H1 (cell line): ENCODE results near the gene KLK6. TPM values are rescaled to one million over a fixed set of nuclear protein-coding genes. Genes with fewer than 3 reads are reported as not detected.

Experiments
- CTCF ChIA-PET: fragments of 300-600 bp; sonication (Branson Sonifier 250); formaldehyde crosslinking; loops from one replicate; lab custom pipeline; 2021; ENCODE audit not compliant: partially characterized antibody; lab: Charles Lee
- POLR2A ChIA-PET: fragments of 300-600 bp; sonication (Branson Sonifier 250); formaldehyde crosslinking; loops from one replicate; lab custom pipeline; 2021; ENCODE audit warnings: inconsistent platforms; ENCODE audit not compliant: partially characterized antibody; lab: Charles Lee
- DNase-seq, 2 experiments: peaks; one replicate each; pipeline versions ENCODE4 v3.0.0 to v3.0.0-alpha.2; 2010 to 2022; ENCODE audit warnings: low spot score in 2 of 2, low read depth in 1 of 2, mixed read lengths in 1 of 2
- FAIRE-seq: peaks from 2 replicates; lab custom pipeline; 2011; peaks lifted over from hg19 to GRCh38; lab: Jason Lieb, UNC
- H2AFZ ChIP-seq: 2 replicates; pipeline ENCODE4 v1.8.1; 2012; ENCODE audit warnings: low read length, inconsistent platforms
- H2AK5ac ChIP-seq: 2 replicates; pipeline ENCODE4 v1.6.1; 2013; ENCODE audit warnings: low read depth, low read length
- H2BK120ac ChIP-seq: replicated peaks from 2 replicates; pipeline ENCODE3; 2013; ENCODE audit warnings: low read depth, low read length, inconsistent platforms
- H2BK12ac ChIP-seq: 2 replicates; pipeline ENCODE4 v1.6.1; 2013; ENCODE audit warnings: low read depth, low read length
- H2BK15ac ChIP-seq: 2 replicates; pipeline ENCODE4 v1.6.1; 2013; ENCODE audit warnings: low read length
- H2BK20ac ChIP-seq: 2 replicates; pipeline ENCODE4 v1.6.1; 2013; ENCODE audit warnings: low read length
- H2BK5ac ChIP-seq: 2 replicates; pipeline ENCODE4 v1.6.1; 2013; ENCODE audit warnings: low read depth, low read length
- H3K14ac ChIP-seq: 2 replicates; pipeline ENCODE4 v1.6.1; 2013; ENCODE audit warnings: inconsistent platforms; ENCODE audit not compliant: insufficient read length
- H3K18ac ChIP-seq: 2 replicates; pipeline ENCODE4 v1.6.1; 2013; ENCODE audit warnings: low read length; ENCODE audit errors: extremely low read depth
- H3K23ac ChIP-seq: 2 replicates; pipeline ENCODE4 v1.6.1; 2013; ENCODE audit warnings: inconsistent platforms; ENCODE audit not compliant: insufficient read length
- H3K23me2 ChIP-seq: 2 replicates; pipeline ENCODE4 v1.6.1; 2013; ENCODE audit warnings: low read depth, low read length
- H3K27ac ChIP-seq: 2 replicates; pipeline ENCODE4 v1.6.1; 2011; ENCODE audit warnings: low read depth, low read length, inconsistent platforms
- H3K27me3 ChIP-seq, 4 experiments: replicated peaks in 1 of 4; 1 replicate in 1 of 4; 2 replicates in 3 of 4; pipeline versions ENCODE4 v1.6.1 to v1.8.1; 2011 to 2013; ENCODE audit warnings: low read length in 3 of 4, mild to moderate bottlenecking in 3 of 4, inconsistent platforms in 2 of 4, mixed read lengths in 2 of 4, moderate library complexity in 1 of 4; ENCODE audit not compliant: control insufficient read depth in 3 of 4, insufficient read depth in 3 of 4; ENCODE audit errors: extremely low read depth in 1 of 4
- H3K36me3 ChIP-seq, 4 experiments: 2 replicates each; pipeline versions ENCODE4 v1.6.1 to v1.8.1; 2011 to 2013; ENCODE audit warnings: mild to moderate bottlenecking in 4 of 4, low read length in 3 of 4, moderate library complexity in 2 of 4, control low read depth in 1 of 4, inconsistent platforms in 1 of 4; ENCODE audit not compliant: insufficient read depth in 4 of 4, control insufficient read depth in 2 of 4
- H3K4ac ChIP-seq: replicated peaks from 2 replicates; pipeline ENCODE3; 2013; ENCODE audit warnings: low read length, low read depth, mixed read lengths, inconsistent platforms; ENCODE audit not compliant: insufficient read length
- H3K4me1 ChIP-seq, 4 experiments: replicated peaks in 1 of 4; 1 replicate in 1 of 4; 2 replicates in 3 of 4; pipeline versions ENCODE4 v1.6.1 to v1.8.1; 2011 to 2013; ENCODE audit warnings: low read length in 3 of 4, inconsistent platforms in 2 of 4, mixed read lengths in 1 of 4; ENCODE audit not compliant: insufficient read depth in 4 of 4, control insufficient read depth in 3 of 4
- H3K4me2 ChIP-seq, 2 experiments: 2 replicates each; pipeline versions ENCODE4 v1.6.1 to v1.8.1; 2011 to 2013; ENCODE audit warnings: low read depth in 2 of 2, low read length in 2 of 2, control low read depth in 1 of 2, inconsistent platforms in 1 of 2, mild to moderate bottlenecking in 1 of 2; ENCODE audit not compliant: insufficient read depth in 1 of 2
- H3K4me3 ChIP-seq, 4 experiments: fragments of 200-600, 300-600 bp in 1 of 4; sonication (generic), shearing (Covaris generic), sonication (Bioruptor Twin) in 1 of 4; 2 replicates each; pipeline versions ENCODE4 v1.5.1 to v1.8.1; 2011 to 2016; ENCODE audit warnings: low read length in 4 of 4, low read depth in 3 of 4, control low read depth in 2 of 4, inconsistent platforms in 2 of 4, mild to moderate bottlenecking in 2 of 4, mixed read lengths in 1 of 4, moderate library complexity in 1 of 4; ENCODE audit not compliant: insufficient read depth in 2 of 4; ENCODE audit errors: extremely low read depth in 1 of 4
- H3K56ac ChIP-seq: replicated peaks from 2 replicates; pipeline ENCODE3; 2013; ENCODE audit warnings: low read depth, mild to moderate bottlenecking, mixed read lengths, low read length, inconsistent platforms; ENCODE audit not compliant: insufficient read length
- H3K79me1 ChIP-seq: 2 replicates; pipeline ENCODE4 v1.6.1; 2013; ENCODE audit warnings: low read depth, low read length, control low read depth
- H3K79me2 ChIP-seq, 2 experiments: 2 replicates each; pipeline versions ENCODE4 v1.6.1 to v1.8.1; 2012 to 2013; ENCODE audit warnings: low read length in 2 of 2, mild to moderate bottlenecking in 2 of 2, inconsistent platforms in 1 of 2; ENCODE audit not compliant: insufficient read depth in 2 of 2, control insufficient read depth in 1 of 2
- H3K9ac ChIP-seq, 4 experiments: replicated peaks in 1 of 4; 1 replicate in 1 of 4; 2 replicates in 3 of 4; pipeline versions ENCODE4 v1.6.1 to v1.8.1; 2011 to 2013; ENCODE audit warnings: low read depth in 3 of 4, low read length in 3 of 4, control low read depth in 2 of 4, mild to moderate bottlenecking in 2 of 4, moderate library complexity in 2 of 4, inconsistent platforms in 1 of 4; ENCODE audit errors: extremely low read depth in 1 of 4
- H3K9me3 ChIP-seq, 2 experiments: 2 replicates each; pipeline versions ENCODE4 v1.6.1 to v1.8.1; 2012 to 2013; ENCODE audit warnings: mild to moderate bottlenecking in 2 of 2, moderate library complexity in 2 of 2, control low read depth in 1 of 2, inconsistent platforms in 1 of 2, low read depth in 1 of 2, low read length in 1 of 2, mixed read lengths in 1 of 2; ENCODE audit not compliant: insufficient read depth in 2 of 2
- H4K20me1 ChIP-seq, 2 experiments: replicated peaks in 1 of 2; 2 replicates each; pipeline versions ENCODE3 to v1.8.1; 2011 to 2013; ENCODE audit warnings: inconsistent platforms in 2 of 2, low read length in 2 of 2, mild to moderate bottlenecking in 1 of 2; ENCODE audit not compliant: insufficient read depth in 2 of 2, control insufficient read depth in 1 of 2
- H4K5ac ChIP-seq: 2 replicates; pipeline ENCODE4 v1.6.1; 2013; ENCODE audit warnings: low read length, low read depth, mixed read lengths, inconsistent platforms; ENCODE audit not compliant: insufficient read length
- H4K8ac ChIP-seq: 2 replicates; pipeline ENCODE4 v1.8.0; 2013; ENCODE audit warnings: mild to moderate bottlenecking, moderate library complexity, low read length, inconsistent platforms; ENCODE audit not compliant: insufficient read depth; ENCODE audit errors: extremely low read depth
- H4K91ac ChIP-seq: replicated peaks from 2 replicates; pipeline ENCODE3; 2013; ENCODE audit warnings: low read length, mixed read lengths, inconsistent platforms; ENCODE audit not compliant: insufficient read length
- GABPA ChIP-seq: IDR thresholded peaks from 2 replicates; pipeline ENCODE4 v1.6.1; 2011; ENCODE audit warnings: mild to moderate bottlenecking, low read length, moderate library complexity, borderline replicate concordance; ENCODE audit not compliant: insufficient read depth
- HDAC6 ChIP-seq: IDR thresholded peaks from one replicate; pipeline ENCODE4 v1.7.1; 2012; ENCODE audit warnings: low read depth, mild to moderate bottlenecking, inconsistent platforms, low read length, moderate library complexity
- KDM1A ChIP-seq: fragments of 200-600, 300-600 bp; sonication (generic); IDR thresholded peaks from 2 replicates; pipeline ENCODE4 v1.7.1; 2016; ENCODE audit warnings: mild to moderate bottlenecking, low read length, borderline replicate concordance
- POLR2A ChIP-seq, 2 experiments: IDR thresholded peaks; 1 replicate in 1 of 2; 2 replicates in 1 of 2; pipeline ENCODE4 v1.6.1; 2011; ENCODE audit warnings: low read depth in 2 of 2, low read length in 2 of 2, mild to moderate bottlenecking in 2 of 2; ENCODE audit errors: control extremely low read depth in 1 of 2
- POLR2AphosphoS5 ChIP-seq: IDR thresholded peaks from 2 replicates; pipeline ENCODE4 v1.6.1; 2011; ENCODE audit warnings: low read depth, low read length
- POU5F1 ChIP-seq: IDR thresholded peaks from 2 replicates; pipeline ENCODE4 v1.6.1; 2011; ENCODE audit warnings: low read depth, mild to moderate bottlenecking, low read length, moderate library complexity
- RBBP5 ChIP-seq: IDR thresholded peaks from 2 replicates; pipeline ENCODE4 v1.7.1; 2012; ENCODE audit warnings: low read depth, mild to moderate bottlenecking, inconsistent platforms, low read length, moderate library complexity, borderline replicate concordance
- SIX5 ChIP-seq: IDR thresholded peaks from 2 replicates; pipeline ENCODE4 v1.6.1; 2011; ENCODE audit warnings: mild to moderate bottlenecking, low read depth, low read length
- TBP ChIP-seq: IDR thresholded peaks from 2 replicates; pipeline ENCODE4 v1.6.1; 2011; ENCODE audit warnings: low read depth, low read length, improper control_type of control experiment
- TEAD4 ChIP-seq: IDR thresholded peaks from 2 replicates; pipeline ENCODE4 v1.6.1; 2012; ENCODE audit warnings: low read depth, low read length, inconsistent platforms, mixed read lengths
- YY1 ChIP-seq: IDR thresholded peaks from 2 replicates; pipeline ENCODE4 v1.6.1; 2011; ENCODE audit warnings: low read depth, mild to moderate bottlenecking, low read length
- WGBS, 2 experiments: shearing (Covaris generic) in 1 of 2; methylation state at CpG; one replicate each; pipeline versions ENCODE4 v1.1.6 to v1.1.7; 2013 to 2015; ENCODE audit warnings: low lambda C conversion rate in 2 of 2, mixed read lengths in 2 of 2, inconsistent platforms in 1 of 2, low coverage in 1 of 2, missing lambda C conversion rate in 1 of 2; ENCODE audit not compliant: insufficient replicate concordance in 2 of 2, insufficient coverage in 1 of 2, insufficient read length in 1 of 2; ENCODE audit errors: extremely low coverage in 1 of 2, missing lambda C conversion rate in 1 of 2; 5-methylcytosine and 5-hydroxymethylcytosine counted together
- polyA plus RNA-seq, 7 experiments: library from polyadenylated mRNA; depleted of rRNA in 3 of 7; stranded (reverse) in 5 of 7; unstranded in 2 of 7; fragments of >200 nt in 5 of 7; fragments of 200-250 nt in 2 of 7; gene quantifications; 1 replicate in 5 of 7; 2 replicates in 1 of 7; 4 replicates in 1 of 7; pipeline versions ENCODE4 v1.2.1 to v1.2.3, GENCODE V29; 2011 to 2013; ENCODE audit warnings: missing spikeins in 2 of 7, mixed read lengths in 2 of 7
- total RNA-seq: library from RNA; stranded (reverse); fragmentation: NEBNext Ultra II Directional; extraction: Animal tissue kit (Norgen Biotek cat#: 25700); gene quantifications from 2 replicates; pipeline ENCODE4 v1.2.1, GENCODE V29; 2021

The KLK6 gene
- total and polyA plus RNA-seq, 2 of the 8 experiments (the other 6 are each of a cell fraction or from before 2014, with no cell fraction given) = 0.69 to 3.2 TPM

- Histone ChIP-seq H3K4me3 (no peak overlapping the region), H3K27ac (no peak overlapping the region), H3K23ac (no peak overlapping the region), H4K91ac (no peak overlapping the region), H3K23me2 (peaks cover 3% of the 10 kb centered on the region; the same call in 1 of the 2 replicates), H2BK120ac (no peak overlapping the region), H2BK5ac (no peak overlapping the region), H2BK20ac (no peak overlapping the region), H4K20me1 (no peaks in the 10 kb centered on the region), H3K14ac (no peak overlapping the region), H3K4me1 (no peaks in the 10 kb centered on the region), H3K27me3 (no peaks in the 10 kb centered on the region), H2AK5ac (no peak overlapping the region), H3K9ac (no peak overlapping the region), H3K9me3 (no peaks in the 10 kb centered on the region), H3K18ac (no peak overlapping the region), H2BK12ac (no peak overlapping the region), H3K4me2 (no peak overlapping the region), H3K56ac (no peak overlapping the region), H2AFZ (no peak overlapping the region), H2BK15ac (peak overlapping the region; percentile 46; the same call in 1 of the 2 replicates), H3K4ac (no peak overlapping the region), H4K8ac (no peak overlapping the region), H4K5ac (no peak overlapping the region), H3K79me1 (no peaks in the 10 kb centered on the region), H3K36me3 (no peaks in the 10 kb centered on the region), H3K79me2 (no peaks in the 10 kb centered on the region)
- DNase-seq (no peak), FAIRE-seq (no peak)
- ChIA-PET POLR2A (no interaction called here), CTCF (interaction anchor here (0.7 to 1.5 kb wide), 3 partner anchors 23 to 86 kb away, joined by 3 to 4 read pairs (median 4); no protein-coding TSS in a partner anchor)
- TF ChIP-seq RBBP5 (no peak), POU5F1 (no peak), HDAC6 (no peak), POLR2A (IDR thresholded peaks at IDR 0.05; ENCODE audit: control extremely low read depth in 1 of 2, low read depth in 2 of 2, low read length in 2 of 2) (no peak), KDM1A (no peak), TBP (no peak), GABPA (no peak), SIX5 (no peak), TEAD4 (no peak), POLR2AphosphoS5 (no peak), YY1 (no peak)
- WGBS, 2 experiments = 90% methylated on average over 4 of the region's 4 CpGs; no CpG with 5 or more reads in 1 of the 2 experiments
Observed at GRCh38 chr19:51010066-51010795, 40.8 kb upstream of the KLK6 start.
